Fibroblast of lung (primary cell): ENCODE results near the gene OR4B1. TPM values are rescaled to one million over a fixed set of nuclear protein-coding genes. Genes with fewer than 3 reads are reported as not detected.

Experiments used
- DNase-seq, 2 donors: peaks; one replicate each; pipeline versions ENCODE4 v3.0.0 to v3.0.0-alpha.2; 2010; ENCODE audit warnings: low read depth in 2 of 2
- H2AFZ ChIP-seq: 2 replicates; pipeline ENCODE4 v1.5.1; 2012; ENCODE audit warnings: low read length, control low read depth, inconsistent platforms
- H3K27ac ChIP-seq: 2 replicates; pipeline ENCODE4 v1.5.1; 2011; ENCODE audit warnings: low read length, control low read depth; ENCODE audit not compliant: insufficient read depth
- H3K27me3 ChIP-seq: 2 replicates; pipeline ENCODE4 v1.5.1; 2011; ENCODE audit warnings: mild to moderate bottlenecking, low read length; ENCODE audit not compliant: control insufficient read depth, insufficient read depth
- H3K36me3 ChIP-seq: 2 replicates; pipeline ENCODE4 v1.5.1; 2011; ENCODE audit warnings: low read length; ENCODE audit not compliant: control insufficient read depth, insufficient read depth
- H3K4me1 ChIP-seq: 2 replicates; pipeline ENCODE4 v1.5.1; 2011; ENCODE audit warnings: low read length; ENCODE audit not compliant: control insufficient read depth, insufficient read depth; ENCODE audit errors: extremely low read depth
- H3K4me2 ChIP-seq: 2 replicates; pipeline ENCODE4 v1.5.1; 2011; ENCODE audit warnings: low read length, control low read depth; ENCODE audit not compliant: insufficient read depth; ENCODE audit errors: extremely low read depth
- H3K4me3 ChIP-seq, 4 experiments: fragments of 200-600 bp in 1 of 4; sonication (generic) in 1 of 4; replicated peaks in 1 of 4; 2 replicates each; pipeline ENCODE4 v1.5.1; 2011 to 2016; ENCODE audit warnings: low read length in 4 of 4, low read depth in 3 of 4, mild to moderate bottlenecking in 3 of 4, control low read depth in 2 of 4, inconsistent platforms in 1 of 4, mixed read lengths in 1 of 4; ENCODE audit not compliant: insufficient read depth in 1 of 4; ENCODE audit errors: control extremely low read depth in 1 of 4
- H3K79me2 ChIP-seq: 2 replicates; pipeline ENCODE4 v1.5.1; 2012; ENCODE audit warnings: mild to moderate bottlenecking, low read length, inconsistent platforms; ENCODE audit not compliant: control insufficient read depth, insufficient read depth
- H3K9ac ChIP-seq: 2 replicates; pipeline ENCODE4 v1.5.1; 2011; ENCODE audit warnings: mild to moderate bottlenecking, low read length, control low read depth; ENCODE audit not compliant: insufficient read depth
- H3K9me3 ChIP-seq: 2 replicates; pipeline ENCODE4 v1.5.1; 2012; ENCODE audit warnings: low read depth, low read length; ENCODE audit not compliant: control insufficient read depth, insufficient read depth
- H4K20me1 ChIP-seq: 2 replicates; pipeline ENCODE4 v1.5.1; 2011; ENCODE audit warnings: low read length; ENCODE audit not compliant: control insufficient read depth, insufficient read depth; ENCODE audit errors: extremely low read depth
- CTCF ChIP-seq, 2 donors: IDR thresholded peaks in 1 of 2; conservative IDR thresholded peaks in 1 of 2; 1 replicate in 1 of 2; 2 replicates in 1 of 2; pipeline ENCODE4 v1.5.1; 2011 to 2012; ENCODE audit warnings: low read length in 2 of 2, control low read depth in 1 of 2, inconsistent platforms in 1 of 2, low read depth in 1 of 2, mild to moderate bottlenecking in 1 of 2
- EZH2 ChIP-seq: IDR thresholded peaks from 2 replicates; pipeline ENCODE4 v1.5.1; 2012; ENCODE audit warnings: low read length, control low read depth, mild to moderate bottlenecking; ENCODE audit errors: missing control alignments
- polyA plus RNA-seq, 2 donors: library from polyadenylated mRNA; depleted of rRNA in 1 of 2; stranded (reverse) in 1 of 2; unstranded in 1 of 2; fragments of >200 nt; gene quantifications; 2 replicates each; pipeline ENCODE4 v1.2.1, GENCODE V29; 2011 to 2012; ENCODE audit warnings: missing spikeins in 1 of 2
- total RNA-seq: library from RNA; depleted of rRNA; stranded (reverse); fragments of >200 nt; gene quantifications from 2 replicates; pipeline ENCODE4 v1.2.1, GENCODE V29; 2014

Gene OR4B1
- total and polyA plus RNA-seq, 2 donors (not counting 1 experiment from before 2014, with no cell fraction given), result not detected

DNA sequence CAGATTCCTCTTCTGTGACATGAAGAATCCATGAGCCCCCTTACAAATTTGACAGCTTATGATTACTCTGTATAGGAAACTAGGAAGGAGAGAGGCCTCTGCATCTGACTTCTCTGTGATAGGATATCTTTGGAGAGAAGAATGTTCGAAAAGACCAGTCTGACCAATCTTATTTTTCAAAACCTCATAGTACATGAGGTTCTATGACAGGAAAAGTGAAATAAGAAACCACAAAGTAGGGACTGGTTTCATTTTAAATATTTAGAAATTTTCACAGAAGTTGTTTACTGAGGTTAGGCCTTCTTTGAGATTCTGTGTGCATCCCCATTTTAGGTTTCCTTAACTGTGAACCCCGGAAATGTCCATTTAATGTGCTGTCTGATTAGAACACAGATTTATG lies 45.0 kb downstream of the OR4B1 start:
- no peak for DNase-seq
- no peaks in the 10 kb centered on the region for H3K4me1 ChIP-seq
- no peak overlapping the region for H3K27ac ChIP-seq
- H3K4me3 ChIP-seq, result no peak overlapping the region
- H3K79me2 ChIP-seq, result no peaks in the 10 kb centered on the region
- TF ChIP-seq EZH2, result no peak
- TF ChIP-seq CTCF (conservative IDR thresholded peaks at IDR 0.05 in 1 of 2, IDR thresholded peaks at IDR 0.05 in 1 of 2; ENCODE audit: low read depth in 1 of 2, low read length in 2 of 2), result no peak
- no peaks in the 10 kb centered on the region for H3K36me3 ChIP-seq
- no peaks in the 10 kb centered on the region for H3K9me3 ChIP-seq
- H3K9ac ChIP-seq, result no peak overlapping the region
- no peaks in the 10 kb centered on the region for H3K27me3 ChIP-seq
- H4K20me1 ChIP-seq, result no peaks in the 10 kb centered on the region
- H2AFZ ChIP-seq, result no peak overlapping the region
- H3K4me2 ChIP-seq, result no peak overlapping the region

DNA sequence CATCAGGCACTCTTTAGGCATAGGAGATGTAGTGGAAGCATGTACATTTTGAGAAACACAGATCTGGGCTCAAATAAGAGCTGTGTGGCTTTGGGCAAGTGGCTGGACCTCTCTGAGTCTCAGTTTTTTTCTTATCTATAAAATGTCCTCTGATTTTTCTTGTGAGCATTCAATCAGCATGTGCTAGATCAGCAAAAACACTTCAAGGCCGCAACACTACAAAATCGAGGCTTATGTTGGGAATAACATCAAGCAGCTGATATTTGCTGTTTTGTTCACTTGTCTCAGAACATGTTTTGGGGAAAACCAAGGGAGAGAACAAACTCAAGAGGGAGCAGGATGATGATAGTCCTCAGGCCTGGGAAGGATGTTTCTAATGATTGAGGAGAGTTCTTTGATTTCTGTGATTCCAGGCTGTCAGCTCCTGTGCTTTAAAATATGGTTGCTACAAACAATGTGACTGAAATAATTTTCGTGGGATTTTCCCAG lies 46.9 kb downstream of the OR4B1 start, which contains the start of gene OR4X1:
Gene OR4X1 (plus strand): TSS at position 439 of the 489 bp plus-strand sequence. CDS start 0 bp downstream, at position 439.
- Histone ChIP-seq H3K9ac (no peak within 1 kb of the TSS), H3K4me3 (no peak within 1 kb of the TSS), H3K27ac (no peak within 1 kb of the TSS), H3K36me3 (no peaks in the 10 kb centered on the region), H3K4me1 (no peaks in the 10 kb centered on the region), H2AFZ (no peak within 1 kb of the TSS), H3K9me3 (no peaks in the 10 kb centered on the region), H3K27me3 (no peaks in the 10 kb centered on the region), H3K79me2 (no peaks in the 10 kb centered on the region), H3K4me2 (no peak within 1 kb of the TSS), H4K20me1 (no peaks in the 10 kb centered on the region)
- no peak for DNase-seq
- TF ChIP-seq EZH2 (no peak), CTCF (conservative IDR thresholded peaks at IDR 0.05 in 1 of 2, IDR thresholded peaks at IDR 0.05 in 1 of 2; ENCODE audit: low read depth in 1 of 2, low read length in 2 of 2) (no peak)

Other genes with a start within 250 kb of the OR4B1 start
- 3.9 and 5.8 TPM in 2 replicates for gene PTPRJ, start 236.3 kb upstream of the OR4B1 start, total RNA-seq
- 2.4 and 5.3 TPM in 2 replicates for gene PTPRJ, start 236.3 kb upstream of the OR4B1 start, polyA plus RNA-seq
- not detected in 2 replicates for gene OR4X2, start 28.3 kb downstream of the OR4B1 start, total RNA-seq
- gene OR4X2, start 28.3 kb downstream of the OR4B1 start, polyA plus RNA-seq, result not detected in 2 replicates
- gene OR4X1, start 47.1 kb downstream of the OR4B1 start, total RNA-seq, result not detected in 2 replicates
- gene OR4X1, start 47.1 kb downstream of the OR4B1 start, polyA plus RNA-seq, result not detected in 2 replicates
- gene OR4S1, start 89.4 kb downstream of the OR4B1 start, total RNA-seq, result not detected in 2 replicates
- gene OR4S1, start 89.4 kb downstream of the OR4B1 start, polyA plus RNA-seq, result not detected in 2 replicates
- gene OR4C3, start 108.1 kb downstream of the OR4B1 start, total RNA-seq, result not detected in 2 replicates
- gene OR4C3, start 108.1 kb downstream of the OR4B1 start, polyA plus RNA-seq, result not detected in 2 replicates
- gene OR4C5, start 149.7 kb downstream of the OR4B1 start, total RNA-seq, result not detected in 2 replicates
- not detected in 2 replicates for gene OR4C5, start 149.7 kb downstream of the OR4B1 start, polyA plus RNA-seq